SK-N-SH (cell line): Measurements from ENCODE around the gene TAX1BP1.

Experiments
- JUND ChIP-seq: IDR thresholded peaks from 2 replicates; pipeline ENCODE4 v1.4.0; 2012
- TF ChIP-seq, protein P1 (sequence below): IDR thresholded peaks from 2 replicates; pipeline ENCODE4; 2012

DNA sequence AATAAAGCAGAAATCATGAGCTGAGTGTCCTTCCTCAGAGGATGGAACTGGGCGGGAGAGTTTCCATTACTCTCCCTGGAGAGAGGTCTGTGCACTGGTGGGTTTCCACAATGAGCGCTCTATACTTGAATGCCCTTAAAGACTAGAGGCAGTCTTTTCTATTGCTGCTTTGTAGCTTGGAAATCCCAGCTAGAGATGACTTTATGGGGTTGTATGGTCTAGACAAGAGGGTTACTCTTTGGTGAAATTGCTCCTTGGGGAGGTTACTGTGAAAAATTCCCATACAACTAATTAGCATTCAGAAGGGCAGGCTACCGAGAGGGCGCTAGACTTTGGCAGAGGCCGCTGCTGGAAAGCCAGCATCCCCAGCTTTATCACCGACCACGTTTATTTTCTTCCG, 136.8 kb downstream of the TAX1BP1 start:
- TF ChIP-seq, protein P1, sequence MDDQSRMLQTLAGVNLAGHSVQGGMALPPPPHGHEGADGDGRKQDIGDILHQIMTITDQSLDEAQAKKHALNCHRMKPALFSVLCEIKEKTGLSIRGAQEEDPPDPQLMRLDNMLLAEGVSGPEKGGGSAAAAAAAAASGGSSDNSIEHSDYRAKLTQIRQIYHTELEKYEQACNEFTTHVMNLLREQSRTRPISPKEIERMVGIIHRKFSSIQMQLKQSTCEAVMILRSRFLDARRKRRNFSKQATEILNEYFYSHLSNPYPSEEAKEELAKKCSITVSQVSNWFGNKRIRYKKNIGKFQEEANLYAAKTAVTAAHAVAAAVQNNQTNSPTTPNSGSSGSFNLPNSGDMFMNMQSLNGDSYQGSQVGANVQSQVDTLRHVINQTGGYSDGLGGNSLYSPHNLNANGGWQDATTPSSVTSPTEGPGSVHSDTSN: no peak
- no peak for TF ChIP-seq JUND
